Measurements from ENCODE around the gene ZSWIM6.

Gene ZSWIM6

GRCh38 chr5:61394078-61394704 is 62.1 kb downstream of the ZSWIM6 start:
- Histone ChIP-seq H3K79me2 (ENCODE audit: low read length) (peaks cover 16% of the 10 kb centered on the region), H3K4me3 (ENCODE audit: low read length) (no peak overlapping the region), H3K4me1 (ENCODE audit: low read length) (no peaks in the 10 kb centered on the region), H3F3A (ENCODE audit: insufficient read depth, low read length) (no peaks in the 10 kb centered on the region), H3K9me3 (replicated peaks; ENCODE audit: insufficient read depth, low read length) (no peaks in the 10 kb centered on the region), H3K36me3 (replicated peaks; ENCODE audit: insufficient read depth, low read length) (no peaks in the 10 kb centered on the region), H3K9me2 (replicated peaks; ENCODE audit: insufficient read depth, low read length) (no peaks in the 10 kb centered on the region), H3K27me3 (replicated peaks; ENCODE audit: insufficient read depth, low read length) (no peaks in the 10 kb centered on the region), H3K27ac (ENCODE audit: low read length) (no peak overlapping the region), H2AFZ (ENCODE audit: low read length) (no peak overlapping the region), H3K4me2 (ENCODE audit: low read depth, low read length) (no peak overlapping the region), H4K20me1 (ENCODE audit: insufficient read depth, low read length) (no peaks in the 10 kb centered on the region), H3K9ac (ENCODE audit: low read length) (no peak overlapping the region)
- TF ChIP-seq CTCF (IDR thresholded peaks at IDR 0.05; ENCODE audit: low read length) (no peak), EZH2phosphoT487 (IDR thresholded peaks at IDR 0.05; ENCODE audit: low read length) (no peak), EZH2 (optimal IDR thresholded peaks at IDR 0.05; ENCODE audit: low read depth, low read length) (no peak)
- no peak for DNase-seq

GRCh38 chr5:61394793-61395192 is 62.7 kb downstream of the ZSWIM6 start:
- Histone ChIP-seq H3K9ac (ENCODE audit: low read length) (no peak overlapping the region), H3F3A (ENCODE audit: insufficient read depth, low read length) (no peaks in the 10 kb centered on the region), H3K27me3 (replicated peaks; ENCODE audit: insufficient read depth, low read length) (no peaks in the 10 kb centered on the region), H4K20me1 (ENCODE audit: insufficient read depth, low read length) (no peaks in the 10 kb centered on the region), H2AFZ (ENCODE audit: low read length) (no peak overlapping the region), H3K27ac (ENCODE audit: low read length) (no peak overlapping the region), H3K9me3 (replicated peaks; ENCODE audit: insufficient read depth, low read length) (no peaks in the 10 kb centered on the region), H3K36me3 (replicated peaks; ENCODE audit: insufficient read depth, low read length) (no peaks in the 10 kb centered on the region), H3K4me2 (ENCODE audit: low read depth, low read length) (no peak overlapping the region), H3K79me2 (ENCODE audit: low read length) (peaks cover 21% of the 10 kb centered on the region), H3K4me3 (ENCODE audit: low read length) (no peak overlapping the region), H3K9me2 (replicated peaks; ENCODE audit: insufficient read depth, low read length) (no peaks in the 10 kb centered on the region), H3K4me1 (ENCODE audit: low read length) (no peaks in the 10 kb centered on the region)
- DNase-seq: no peak
- TF ChIP-seq EZH2phosphoT487 (IDR thresholded peaks at IDR 0.05; ENCODE audit: low read length) (no peak), CTCF (IDR thresholded peaks at IDR 0.05; ENCODE audit: low read length) (no peak), EZH2 (optimal IDR thresholded peaks at IDR 0.05; ENCODE audit: low read depth, low read length) (no peak)

- Histone ChIP-seq H3K4me3 (ENCODE audit: low read length) (no peak overlapping the region), H3K4me2 (ENCODE audit: low read depth, low read length) (no peak overlapping the region), H3K36me3 (replicated peaks; ENCODE audit: insufficient read depth, low read length) (no peaks in the 10 kb centered on the region), H3K4me1 (ENCODE audit: low read length) (peaks cover 3% of the 10 kb centered on the region), H4K20me1 (ENCODE audit: insufficient read depth, low read length) (no peaks in the 10 kb centered on the region), H3K9me2 (replicated peaks; ENCODE audit: insufficient read depth, low read length) (no peaks in the 10 kb centered on the region), H3F3A (ENCODE audit: insufficient read depth, low read length) (0 out of 2 replicates have a peak, but pooled peaks cover 3% of the 10 kb centered on the region), H3K79me2 (ENCODE audit: low read length) (peaks cover 30% of the 10 kb centered on the region), H3K9ac (ENCODE audit: low read length) (no peak overlapping the region), H2AFZ (ENCODE audit: low read length) (no peak overlapping the region), H3K9me3 (replicated peaks; ENCODE audit: insufficient read depth, low read length) (no peaks in the 10 kb centered on the region), H3K27me3 (replicated peaks; ENCODE audit: insufficient read depth, low read length) (no peaks in the 10 kb centered on the region), H3K27ac (ENCODE audit: low read length) (no peak overlapping the region)
- DNase-seq: no peak
- TF ChIP-seq EZH2 (optimal IDR thresholded peaks at IDR 0.05; ENCODE audit: low read depth, low read length) (no peak), EZH2phosphoT487 (IDR thresholded peaks at IDR 0.05; ENCODE audit: low read length) (no peak), CTCF (IDR thresholded peaks at IDR 0.05; ENCODE audit: low read length) (no peak)
Measured at GRCh38 chr5:61397238-61397637, 65.2 kb downstream of the ZSWIM6 start.
